B cell (primary cell): ENCODE results near the gene PARD6G. TPM values are rescaled to one million over a fixed set of nuclear protein-coding genes. Genes with fewer than 3 reads are reported as not detected.
"Not testable (repeated sequence)": the region's sequence is repeated elsewhere in the genome, so short reads cannot be mapped to it uniquely, and the experiment has no call there.

ENCODE experiments used
- ATAC-seq: fragments of 200-7000 bp; cut with Tn5 transposase; one replicate; pipeline ENCODE4 v1.10.0; 2021; ENCODE audit warnings: low read depth, mild to moderate bottlenecking, moderate number of reproducible peaks, moderate library complexity
- CTCF ChIA-PET: fragments of 350-600 bp; sonication (Branson Sonifier 250); formaldehyde crosslinking; loops from one replicate; lab custom pipeline; 2021; ENCODE audit warnings: antibody characterized with exemption, inconsistent platforms; lab: Charles Lee
- POLR2A ChIA-PET: fragments of 350-600 bp; sonication (Branson Sonifier 250); formaldehyde crosslinking; loops from one replicate; lab custom pipeline; 2021; ENCODE audit warnings: antibody characterized with exemption; lab: Charles Lee
- DNase-seq: peaks from one replicate; pipeline ENCODE4 v3.0.0; 2013
- H2AFZ ChIP-seq: 2 replicates; pipeline ENCODE4 v1.6.1; 2012; ENCODE audit warnings: mild to moderate bottlenecking, low read depth, low read length; ENCODE audit not compliant: insufficient read depth, poor library complexity, severe bottlenecking
- H3K27ac ChIP-seq, 2 donors: 1 replicate in 1 of 2; 2 replicates in 1 of 2; pipeline ENCODE4 v1.5.1; 2012 to 2013; ENCODE audit warnings: low read length in 2 of 2, mild to moderate bottlenecking in 2 of 2, moderate library complexity in 1 of 2
- H3K27me3 ChIP-seq, 4 experiments: fragments of 200-600 bp in 1 of 4; sonication (generic) in 1 of 4; replicated peaks in 1 of 4; 1 replicate in 2 of 4; 2 replicates in 2 of 4; pipeline versions ENCODE4 v1.6.1 to v1.7.0; 2013 to 2016; ENCODE audit warnings: low read length in 3 of 4, mild to moderate bottlenecking in 2 of 4, mixed read lengths in 1 of 4, moderate library complexity in 1 of 4; ENCODE audit not compliant: insufficient read depth in 4 of 4, control insufficient read depth in 3 of 4; ENCODE audit errors: control extremely low read depth in 1 of 4
- H3K36me3 ChIP-seq, 2 experiments: replicated peaks in 1 of 2; 1 replicate in 1 of 2; 2 replicates in 1 of 2; pipeline versions ENCODE4 v1.6.1 to v1.7.1; 2013; ENCODE audit warnings: low read length in 1 of 2; ENCODE audit not compliant: insufficient read depth in 2 of 2, control insufficient read depth in 1 of 2; ENCODE audit errors: control extremely low read depth in 1 of 2, extremely low read depth in 1 of 2
- H3K4me1 ChIP-seq, 2 donors: fragments of 200-600 bp in 1 of 2; sonication (generic) in 1 of 2; 1 replicate in 1 of 2; 2 replicates in 1 of 2; pipeline versions ENCODE4 v1.5.1 to v1.6.1; 2013 to 2017; ENCODE audit warnings: low read length in 2 of 2; ENCODE audit not compliant: control insufficient read depth in 2 of 2, insufficient read depth in 2 of 2
- H3K4me2 ChIP-seq: replicated peaks from 2 replicates; pipeline ENCODE3; 2012; ENCODE audit warnings: mild to moderate bottlenecking, low read depth, low read length; ENCODE audit not compliant: poor library complexity, severe bottlenecking
- H3K4me3 ChIP-seq, 5 experiments: fragments of 200-600 bp in 1 of 5; sonication (generic) in 1 of 5; 1 replicate in 3 of 5; 2 replicates in 2 of 5; pipeline versions ENCODE4 v1.5.1 to v1.7.0; 2011 to 2016; ENCODE audit warnings: low read length in 4 of 5, mild to moderate bottlenecking in 4 of 5, low read depth in 2 of 5, control low read depth in 1 of 5, moderate library complexity in 1 of 5; ENCODE audit not compliant: insufficient read depth in 1 of 5; ENCODE audit errors: control extremely low read depth in 1 of 5, extremely low read depth in 1 of 5
- H3K79me2 ChIP-seq: fragments of 200-600 bp; sonication (generic); one replicate; pipeline ENCODE4 v1.6.0; 2016; ENCODE audit warnings: low read length; ENCODE audit not compliant: control insufficient read depth, insufficient read depth
- H3K9ac ChIP-seq: fragments of 200-600 bp; sonication (generic); 2 replicates; pipeline ENCODE4 v1.6.1; 2017; ENCODE audit warnings: mild to moderate bottlenecking, low read length, moderate library complexity
- H3K9me3 ChIP-seq, 3 donors: one replicate each; pipeline versions ENCODE4 v1.6.1 to v1.7.1; 2013; ENCODE audit warnings: low read length in 2 of 3; ENCODE audit not compliant: control insufficient read depth in 2 of 3, insufficient read depth in 1 of 3; ENCODE audit errors: control extremely low read depth in 1 of 3
- H4K20me1 ChIP-seq: 2 replicates; pipeline ENCODE4 v1.6.0; 2012; ENCODE audit warnings: mild to moderate bottlenecking, low read length; ENCODE audit not compliant: insufficient read depth, control insufficient read depth, poor library complexity, severe bottlenecking
- H3K27ac Mint-ChIP-seq: one replicate; pipeline ENCODE4 v1.8.0; 2021; ENCODE audit warnings: mixed read lengths
- H3K27me3 Mint-ChIP-seq: one replicate; pipeline ENCODE4 v1.8.0; 2021; ENCODE audit warnings: mixed read lengths
- H3K4me1 Mint-ChIP-seq: one replicate; pipeline ENCODE4 v1.8.0; 2021; ENCODE audit warnings: mixed read lengths
- H3K4me3 Mint-ChIP-seq: one replicate; pipeline ENCODE4 v1.8.0; 2021; ENCODE audit warnings: mixed read lengths
- H3K9me3 Mint-ChIP-seq: one replicate; pipeline ENCODE4 v1.8.0; 2022; ENCODE audit warnings: mixed read lengths; ENCODE audit not compliant: insufficient read depth
- CTCF ChIP-seq: fragments of 200-600 bp; IDR thresholded peaks from one replicate; pipeline ENCODE4 v1.8.0; 2022; ENCODE audit warnings: antibody characterized with exemption, mild to moderate bottlenecking
- EZH2 ChIP-seq: IDR thresholded peaks from 2 replicates; pipeline ENCODE4 v1.6.1; 2012; ENCODE audit warnings: borderline replicate concordance, low read depth, mild to moderate bottlenecking, moderate library complexity, low read length; ENCODE audit not compliant: insufficient read depth, poor library complexity, severe bottlenecking
- WGBS: methylation state at CpG from one replicate; pipeline ENCODE4 v1.1.5; 2013; ENCODE audit warnings: missing lambda C conversion rate; ENCODE audit not compliant: insufficient coverage; 5-methylcytosine and 5-hydroxymethylcytosine counted together
- intact Hi-C: fragments of 100-400 bp; cut with micrococcal nuclease; formaldehyde crosslinking; loops from one replicate; pipeline ENCODE4 v1.10.0; 2022
- polyA plus RNA-seq: library from polyadenylated mRNA; depleted of rRNA; stranded (reverse); fragments of >200 nt; gene quantifications from 2 replicates; pipeline ENCODE4 v1.2.3, GENCODE V29; 2012
- total RNA-seq, 2 donors: library from RNA; stranded (reverse); fragments of 120-200 nt in 1 of 2; gene quantifications; 1 replicate in 1 of 2; 2 replicates in 1 of 2; pipeline versions ENCODE4 v1.2.3 to v1.2.4, GENCODE V29; 2013 to 2022

The PARD6G gene
- total and polyA plus RNA-seq, 2 donors (not counting 1 experiment from before 2014, with no cell fraction given) = not detected

GRCh38 chr18:80262241-80263033, 15.1 kb upstream of the PARD6G start:
- WGBS = 86% methylated on average over 33 of the region's 91 CpGs
- H3K36me3 ChIP-seq, POLR2A ChIA-PET, ATAC-seq, H3K9me3 Mint-ChIP-seq, H3K27me3 Mint-ChIP-seq, H3K79me2 ChIP-seq, H2AFZ ChIP-seq, H3K4me1 Mint-ChIP-seq, H3K4me2 ChIP-seq, H3K9ac ChIP-seq, H4K20me1 ChIP-seq, CTCF ChIA-PET, H3K9me3 ChIP-seq, H3K4me3 ChIP-seq, intact Hi-C loops, H3K4me1 ChIP-seq, H3K27ac Mint-ChIP-seq, H3K27me3 ChIP-seq, H3K27ac ChIP-seq, H3K4me3 Mint-ChIP-seq: not testable (repeated sequence)
- peak; percentile 27 for DNase-seq
- peak; percentile 42 for TF ChIP-seq CTCF

GRCh38 chr18:80259610-80260009, 12.3 kb upstream of the PARD6G start:
- H3K4me3 ChIP-seq = no peak overlapping the region
- H3K9me3 Mint-ChIP-seq = no peaks in the 10 kb centered on the region
- no peak for DNase-seq
- no peaks in the 10 kb centered on the region for H3K36me3 ChIP-seq
- intact Hi-C loops = no loop called here
- H3K9ac ChIP-seq = no peak overlapping the region
- H3K27ac ChIP-seq = no peak overlapping the region
- TF ChIP-seq CTCF (no peak), EZH2 (no peak)
- no peak for ATAC-seq
- no peak overlapping the region for H3K4me2 ChIP-seq
- H3K27me3 Mint-ChIP-seq = peaks cover 19% of the 10 kb centered on the region
- H3K27me3 ChIP-seq = no peaks in the 10 kb centered on the region
- H3K4me3 Mint-ChIP-seq = no peak overlapping the region
- H2AFZ ChIP-seq = no peak overlapping the region
- no peaks in the 10 kb centered on the region for H3K79me2 ChIP-seq
- ChIA-PET CTCF (no interaction called here), POLR2A (no interaction called here)
- H4K20me1 ChIP-seq = no peaks in the 10 kb centered on the region
- H3K9me3 ChIP-seq = peaks cover 0 to 8% (median 0%) of the 10 kb centered on the region in 3 donors
- no CpG with 5 or more reads among the region's 4 CpGs for WGBS
- H3K27ac Mint-ChIP-seq = no peak overlapping the region
- no peaks in the 10 kb centered on the region for H3K4me1 ChIP-seq
- H3K4me1 Mint-ChIP-seq = no peaks in the 10 kb centered on the region
